GM18519 (cell line): Measurements from ENCODE around the gene ST8SIA6.
A peak's percentile ranks its signal among the peaks of the same experiment; 100 is the strongest.
"Not testable (repeated sequence)": the region's sequence is repeated elsewhere in the genome, so short reads cannot be mapped to it uniquely, and the experiment has no call there.

Experiments used
- ATAC-seq: cut with Tn5 transposase; IDR thresholded peaks from one replicate; pipeline ENCODE4 v1.9.1; 2021; ENCODE audit warnings: mild to moderate bottlenecking, moderate library complexity; ENCODE audit not compliant: unreplicated experiment, low FRiP score

Gene ST8SIA6

GRCh38 chr10:17349717-17350116 is 104.7 kb downstream of the ST8SIA6 start:
- ATAC-seq: no peak

GRCh38 chr10:17348501-17349349 is 105.7 kb downstream of the ST8SIA6 start:
- ATAC-seq: no peak

- ATAC-seq: no peak
Measured at GRCh38 chr10:17348011-17348500, 106.3 kb downstream of the ST8SIA6 start.

- ATAC-seq: no peak
Measured at GRCh38 chr10:17344206-17344605, 110.2 kb downstream of the ST8SIA6 start.

DNA sequence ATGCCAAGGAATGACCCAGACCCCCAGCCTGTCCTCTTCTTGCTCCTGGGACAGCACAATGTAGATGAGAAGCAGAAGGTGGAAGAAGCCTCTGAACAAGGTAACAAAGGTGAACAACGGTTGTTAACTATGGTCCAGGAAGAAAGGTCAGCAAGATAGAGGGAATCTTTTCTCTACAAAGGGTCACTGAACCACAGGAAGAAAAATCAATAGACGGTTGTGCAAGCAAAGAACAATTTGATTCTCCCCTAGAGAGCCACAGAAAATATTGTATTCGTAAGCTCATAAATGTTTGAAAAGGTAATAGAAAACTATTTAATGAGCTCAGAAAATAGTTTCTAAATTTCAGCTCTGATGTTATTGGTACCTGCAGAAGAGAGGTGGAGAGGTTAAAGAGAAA is 111.3 kb downstream of the ST8SIA6 start:
- no peak for ATAC-seq

- ATAC-seq: no peak
Measured at GRCh38 chr10:17340144-17340829, 114.1 kb downstream of the ST8SIA6 start.

DNA sequence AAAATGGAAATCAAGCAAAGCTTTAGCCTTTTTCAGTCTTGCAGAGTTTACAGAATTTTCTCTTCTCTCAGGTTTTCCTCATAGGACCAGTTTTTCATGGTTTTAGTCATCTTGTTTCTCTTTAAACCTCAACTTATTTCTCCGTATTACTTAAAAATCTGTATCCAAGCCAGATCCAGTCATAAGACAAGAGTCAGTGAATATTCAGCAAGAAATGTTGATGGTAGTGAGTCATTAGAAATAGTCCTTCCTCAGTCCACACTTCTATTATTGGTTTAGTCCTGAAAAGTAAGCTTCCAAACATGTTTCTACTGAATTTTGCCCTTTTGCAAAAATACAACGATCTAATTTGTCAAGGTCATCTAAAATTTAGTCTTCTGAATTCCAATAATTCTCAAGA is 119.3 kb downstream of the ST8SIA6 start:
- no peak for ATAC-seq

GRCh38 chr10:17330501-17330900 is 123.9 kb downstream of the ST8SIA6 start:
- ATAC-seq: no peak

GRCh38 chr10:17326377-17326776 is 128.0 kb downstream of the ST8SIA6 start:
- ATAC-seq: no peak

DNA sequence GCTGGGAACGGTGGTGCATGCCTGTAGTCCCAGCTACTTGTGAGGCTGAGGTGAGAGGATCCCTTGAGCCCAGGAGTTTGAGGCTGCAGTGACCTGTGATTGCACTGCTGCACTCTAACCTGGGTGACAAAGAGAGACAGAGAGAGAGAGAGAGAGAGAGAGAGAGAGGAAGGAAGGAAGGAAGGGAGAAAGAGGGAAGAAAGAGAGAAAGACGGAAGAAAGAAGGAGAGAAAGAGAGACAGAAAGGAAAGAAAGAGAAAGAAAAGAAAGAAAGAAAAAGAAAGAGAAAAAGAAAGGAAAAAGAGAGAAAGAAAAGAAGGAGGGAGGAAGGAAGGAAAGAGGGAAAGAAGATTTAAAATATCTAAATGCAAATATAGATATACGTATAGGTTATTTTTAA is 132.4 kb downstream of the ST8SIA6 start:
- not testable (repeated sequence) for ATAC-seq

GRCh38 chr10:17316488-17317170 is 137.8 kb downstream of the ST8SIA6 start:
- peak; percentile 98 for ATAC-seq

GRCh38 chr10:17309435-17309834 is 145.0 kb downstream of the ST8SIA6 start:
- ATAC-seq: no peak

DNA sequence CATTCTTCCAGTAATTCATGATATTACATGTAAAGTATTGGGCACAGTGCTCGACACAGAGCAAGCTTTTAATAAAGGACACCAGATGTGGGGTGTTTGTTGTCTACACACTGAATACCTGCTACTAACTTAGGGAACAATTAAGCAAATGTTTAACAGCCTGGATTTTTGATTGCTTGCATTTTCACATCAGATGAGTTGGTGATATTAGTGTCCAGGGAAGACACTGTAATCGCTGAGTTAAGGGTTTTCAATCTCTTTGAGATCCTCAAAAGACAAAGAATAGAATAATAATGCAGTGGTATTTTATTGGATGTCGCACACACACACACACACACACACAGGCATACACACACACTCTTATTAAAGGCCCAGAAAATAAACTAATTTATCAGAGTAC is 147.3 kb downstream of the ST8SIA6 start:
- no peak for ATAC-seq

GRCh38 chr10:17292375-17292774 is 162.0 kb downstream of the ST8SIA6 start:
- ATAC-seq: no peak

DNA sequence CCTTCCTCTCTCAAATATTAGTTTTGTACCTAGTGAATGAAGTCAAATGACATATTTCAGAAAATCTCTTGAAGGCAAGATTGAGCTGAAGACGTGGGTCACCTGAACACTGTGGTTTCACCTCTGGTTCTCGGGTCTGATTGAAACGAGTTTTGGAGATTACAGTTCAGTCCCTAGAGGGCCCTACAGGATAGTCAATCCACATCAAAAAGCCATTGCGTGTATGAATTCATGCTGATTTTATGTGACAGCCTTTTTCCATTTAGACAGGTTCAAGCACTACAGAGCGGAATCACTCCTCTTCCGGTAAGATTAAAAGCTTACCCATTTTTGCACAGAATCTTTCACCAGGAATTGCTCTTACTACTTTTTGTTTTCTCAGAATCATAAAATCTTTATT is 164.2 kb downstream of the ST8SIA6 start:
- no peak for ATAC-seq

DNA sequence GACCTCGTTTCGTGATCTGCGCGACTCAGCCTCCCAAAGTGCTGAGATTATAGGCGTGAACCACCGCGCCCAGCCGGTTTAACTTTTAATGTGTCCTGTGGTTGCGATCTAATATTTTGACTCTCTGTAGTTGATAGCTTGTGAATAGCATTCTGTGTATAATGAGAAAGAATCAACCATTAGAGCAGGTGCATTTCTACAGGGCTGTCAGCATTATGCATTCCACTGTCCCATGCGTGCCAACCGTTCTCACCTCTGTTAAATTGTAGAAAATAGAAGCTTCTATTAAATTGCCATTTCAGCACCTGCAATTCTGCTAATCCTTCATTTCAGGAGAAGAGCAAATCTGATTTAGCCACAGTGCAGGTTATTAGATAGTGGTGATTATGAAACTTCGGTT is 164.6 kb downstream of the ST8SIA6 start:
- no peak for ATAC-seq

DNA sequence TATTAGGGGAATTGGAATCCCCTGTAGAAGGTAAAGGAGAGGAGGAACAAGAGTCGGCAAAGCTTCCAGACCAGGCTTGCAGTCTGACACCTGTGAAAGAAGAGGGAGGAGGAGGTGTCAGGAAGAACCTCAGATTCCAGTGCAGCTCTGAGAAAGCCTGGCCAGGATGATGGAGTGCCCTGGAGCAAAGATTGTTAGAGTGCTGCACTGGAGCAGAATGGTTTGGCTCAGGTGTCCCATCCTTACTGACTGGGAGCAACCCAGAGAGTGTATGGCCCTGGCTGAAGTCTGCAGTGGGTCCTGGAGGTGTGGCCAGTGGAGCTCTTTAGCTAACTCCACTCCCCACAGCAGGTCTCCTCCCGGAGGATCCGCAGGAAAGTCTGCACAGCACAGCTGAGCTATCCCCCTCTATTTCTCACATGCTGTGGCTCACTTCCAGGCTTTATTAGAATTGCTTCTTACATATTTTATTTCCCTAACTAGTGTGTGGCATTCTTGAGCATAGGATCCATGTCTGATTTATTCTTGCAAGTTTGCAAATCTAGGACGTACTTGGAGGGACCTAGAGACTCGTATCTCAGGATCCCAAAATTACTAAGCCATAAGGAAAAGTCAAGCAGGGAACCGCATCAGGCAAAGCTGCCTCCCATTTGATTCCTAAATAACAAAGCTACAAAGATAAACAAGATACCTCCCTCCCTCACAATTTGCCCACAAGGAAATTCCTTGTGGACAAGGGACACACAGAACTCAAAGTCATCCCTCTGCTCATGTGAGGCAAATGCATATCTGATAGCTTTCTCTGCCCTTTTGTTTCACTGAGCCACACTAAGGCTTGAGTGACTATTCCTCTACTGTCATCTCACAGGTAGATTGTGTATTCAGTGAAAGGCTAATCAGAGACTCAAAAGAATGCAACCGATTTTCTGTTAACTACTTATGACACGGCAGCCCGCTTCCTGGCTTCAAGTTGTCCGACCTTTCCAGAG is 167.5 kb downstream of the ST8SIA6 start:
- no peak for ATAC-seq

- ATAC-seq: no peak
Measured at GRCh38 chr10:17282311-17282710, 172.1 kb downstream of the ST8SIA6 start.

DNA sequence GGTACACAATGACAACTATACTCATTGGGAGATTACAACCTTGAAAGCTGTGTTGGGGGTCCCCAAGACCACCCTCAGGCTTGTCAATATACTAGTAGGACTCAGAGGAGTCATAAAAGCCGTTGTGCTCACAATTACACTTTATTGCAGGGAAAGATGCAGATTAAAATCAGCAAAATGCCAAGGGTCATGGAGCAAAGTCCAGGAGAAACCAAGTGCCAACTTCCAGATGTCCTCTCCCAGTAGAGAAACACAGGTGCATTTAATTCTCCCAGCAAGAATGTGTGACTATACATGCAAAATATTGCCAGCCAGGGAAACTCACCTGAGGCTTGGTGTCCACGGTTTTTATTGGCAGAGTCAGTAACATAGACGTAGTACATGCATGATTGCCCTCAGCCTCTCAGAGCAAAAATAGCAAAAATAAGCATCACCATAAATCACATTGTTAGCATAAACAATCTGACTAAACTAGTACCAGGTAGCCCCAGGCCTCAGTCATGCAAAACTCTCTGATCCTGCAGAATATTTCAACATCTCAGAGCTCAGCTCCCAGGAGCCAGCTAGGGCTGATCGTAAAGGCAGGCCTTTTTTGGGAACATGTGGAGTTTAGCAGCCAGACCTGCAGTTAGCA is 175.7 kb downstream of the ST8SIA6 start:
- no peak for ATAC-seq
